ENCODE data around the gene TMEM183A.

The TMEM183A gene

DNA sequence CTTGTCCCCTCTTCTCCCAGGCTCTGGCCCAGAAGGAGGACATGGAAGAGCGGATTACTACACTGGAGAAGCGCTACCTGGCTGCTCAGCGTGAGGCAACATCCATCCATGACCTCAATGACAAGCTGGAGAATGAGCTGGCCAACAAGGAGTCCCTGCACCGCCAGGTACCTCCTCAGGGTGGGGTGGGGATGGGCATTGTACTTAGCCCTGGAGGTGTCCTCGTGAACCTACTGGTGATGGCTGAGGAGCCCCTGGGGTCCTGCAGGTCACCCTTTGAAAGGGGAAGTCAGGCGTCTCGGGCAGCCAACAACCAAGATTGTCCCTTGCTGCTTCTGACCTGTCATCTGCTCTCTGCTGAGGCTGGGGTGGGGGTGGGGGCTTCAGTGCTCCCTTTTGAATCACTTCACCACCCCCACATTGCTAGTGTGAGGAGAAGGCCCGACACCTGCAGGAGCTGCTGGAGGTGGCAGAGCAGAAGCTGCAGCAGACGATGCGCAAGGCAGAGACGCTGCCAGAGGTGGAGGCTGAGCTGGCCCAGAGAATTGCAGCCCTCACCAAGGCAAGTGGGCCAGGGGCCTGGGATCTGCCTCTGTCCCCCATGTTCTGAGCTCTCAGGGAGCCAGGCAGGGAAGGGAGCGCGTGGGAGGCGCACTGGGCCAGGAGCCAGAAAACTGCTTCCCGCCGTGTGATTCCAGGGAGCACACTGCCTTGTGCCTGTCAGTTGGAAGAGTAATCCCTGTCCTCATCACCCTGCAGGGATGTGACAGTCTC is 38.8 kb downstream of the TMEM183A start:
- DNase-seq (ENCODE audit: low read depth), result no peak

DNA sequence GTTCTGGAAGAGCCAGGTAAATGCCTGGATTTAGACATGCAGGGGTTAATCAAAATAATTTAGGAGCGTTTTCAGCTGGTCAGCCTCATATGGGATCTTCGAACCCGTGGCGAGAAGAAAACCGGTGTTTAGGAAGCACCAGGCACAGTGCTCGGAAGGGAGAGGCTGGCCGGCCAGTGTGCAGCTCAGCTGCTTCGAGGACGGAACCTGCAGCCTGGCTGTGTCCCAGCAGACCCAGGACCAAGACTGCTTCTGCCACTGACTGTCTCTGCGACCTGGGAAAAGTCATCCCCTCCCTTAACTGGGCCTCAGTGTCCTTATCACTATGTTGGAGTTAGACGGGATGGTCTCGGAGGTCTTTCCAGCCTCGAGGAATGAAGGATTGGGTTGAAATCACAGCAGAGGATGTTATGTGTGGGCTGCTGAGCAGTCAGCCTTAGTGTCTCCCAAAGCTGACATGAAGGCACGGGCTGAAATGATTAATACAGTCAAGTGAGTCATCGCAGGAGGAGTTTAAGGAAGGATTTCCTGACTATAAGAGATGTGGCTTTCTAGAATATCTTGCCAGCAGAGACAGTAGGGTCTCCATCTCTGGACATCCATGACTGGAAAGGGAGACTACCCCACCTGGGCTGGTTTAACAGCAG is 39.9 kb downstream of the TMEM183A start:
- no peak for DNase-seq (ENCODE audit: low read depth)

DNA sequence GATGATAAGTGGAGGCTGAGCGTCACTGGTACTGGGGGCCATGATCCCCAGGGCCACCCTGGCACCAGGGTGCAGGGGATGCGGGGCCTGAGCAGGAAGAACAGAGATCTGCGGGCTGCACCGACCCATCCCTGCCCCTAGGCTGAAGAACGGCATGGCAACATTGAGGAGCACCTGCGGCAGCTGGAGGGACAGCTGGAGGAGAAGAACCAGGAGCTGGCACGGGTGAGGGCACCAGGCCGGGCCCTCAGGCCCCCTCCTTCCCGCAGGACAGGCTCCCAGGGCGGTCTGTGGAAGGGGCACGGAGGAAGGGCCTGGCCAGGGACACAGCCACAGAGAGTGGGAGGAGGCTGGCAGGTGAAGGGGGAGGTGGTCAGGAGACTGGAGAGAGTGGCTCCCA is 40.9 kb downstream of the TMEM183A start:
- no peak for DNase-seq (ENCODE audit: low read depth)

DNA sequence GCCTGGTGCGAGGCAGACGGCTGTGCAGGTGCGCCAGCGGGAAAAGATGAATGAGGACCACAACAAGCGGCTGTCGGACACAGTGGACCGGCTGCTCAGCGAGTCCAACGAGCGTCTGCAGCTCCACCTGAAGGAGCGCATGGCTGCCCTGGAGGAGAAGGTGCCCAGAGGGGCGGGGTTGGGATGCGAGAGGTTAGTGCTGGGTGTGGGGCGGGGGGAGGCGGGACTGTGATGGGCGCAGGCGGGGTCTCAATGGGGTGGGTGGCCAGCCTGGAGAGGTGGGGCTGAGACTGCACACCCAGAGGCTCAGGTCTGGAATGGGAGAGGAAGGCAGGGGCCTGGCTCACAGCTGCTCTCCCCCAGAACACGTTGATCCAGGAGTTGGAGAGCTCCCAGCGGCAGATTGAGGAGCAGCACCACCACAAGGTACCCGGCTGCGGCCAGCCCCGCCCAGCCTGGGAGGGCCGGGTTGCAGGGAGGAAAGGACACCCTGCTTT is 41.4 kb downstream of the TMEM183A start:
- DNase-seq (ENCODE audit: low read depth), result no peak

DNA sequence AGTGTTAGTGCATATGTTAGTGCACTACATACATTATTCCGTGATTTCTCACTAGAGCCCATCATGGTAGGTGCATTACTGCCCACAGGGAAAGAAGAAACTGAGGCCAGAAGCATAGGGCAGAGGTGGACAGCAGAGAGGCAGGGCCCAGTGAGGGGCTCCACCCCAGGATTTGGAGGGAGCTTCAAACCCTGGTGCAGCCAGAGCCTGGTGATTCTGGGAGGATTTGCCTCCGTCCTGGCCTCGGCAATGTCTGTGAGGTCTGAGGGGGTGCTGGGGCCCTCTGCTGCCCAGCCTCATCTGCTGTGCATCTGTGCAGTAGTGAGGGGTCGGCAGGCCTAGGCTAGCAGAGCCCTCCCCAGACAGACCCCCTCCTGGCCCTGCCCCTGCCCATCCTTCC is 41.9 kb downstream of the TMEM183A start:
- DNase-seq (ENCODE audit: low read depth), result no peak

DNA sequence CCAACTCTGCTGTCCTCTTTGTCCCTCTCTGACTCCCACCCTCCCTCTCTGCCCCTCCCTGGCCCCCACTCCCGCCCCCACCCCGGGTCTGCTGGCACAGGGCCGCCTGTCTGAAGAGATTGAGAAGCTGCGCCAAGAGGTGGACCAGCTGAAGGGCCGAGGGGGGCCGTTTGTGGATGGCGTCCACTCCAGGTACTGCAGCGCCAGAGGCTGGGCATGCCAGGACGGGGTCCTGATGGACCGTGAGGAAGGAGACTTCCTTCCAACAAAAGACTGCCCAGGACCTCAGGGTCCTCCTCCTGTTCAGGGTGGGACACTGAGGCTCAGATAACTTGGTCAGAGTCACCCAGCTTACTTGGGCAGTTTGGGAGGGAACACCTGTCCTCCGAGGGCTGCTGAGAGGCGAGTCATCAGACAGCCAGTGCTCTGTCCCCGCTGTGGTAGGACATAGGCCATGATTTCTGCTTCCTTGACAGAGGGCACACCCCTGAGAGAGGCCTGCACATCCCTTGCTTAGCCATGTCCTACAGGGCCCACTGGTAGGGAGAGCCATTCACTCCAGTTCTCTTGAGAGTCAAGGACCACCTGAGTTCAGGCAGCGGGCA is 42.5 kb downstream of the TMEM183A start:
- DNase-seq (ENCODE audit: low read depth), result no peak

DNA sequence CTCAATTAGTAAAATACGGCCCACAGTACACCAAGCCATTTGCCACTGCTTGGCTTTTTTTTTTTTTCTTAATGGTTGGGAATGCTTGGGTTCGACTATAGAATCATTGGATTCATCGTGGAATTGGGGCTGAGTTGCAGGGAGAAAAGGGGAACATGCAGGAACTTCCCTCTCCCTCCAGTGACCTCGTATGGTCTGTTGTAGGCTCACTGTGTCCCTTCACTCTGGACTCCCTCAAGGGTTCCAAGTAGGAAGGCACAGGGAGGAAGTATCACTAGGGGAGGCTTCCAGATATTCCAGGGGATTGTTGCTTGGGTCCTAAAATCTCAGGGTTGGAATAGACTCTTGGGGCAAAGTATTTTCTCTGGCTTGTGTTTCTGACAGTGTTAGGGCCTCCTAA is 43.7 kb downstream of the TMEM183A start:
- no peak for DNase-seq (ENCODE audit: low read depth)

DNA sequence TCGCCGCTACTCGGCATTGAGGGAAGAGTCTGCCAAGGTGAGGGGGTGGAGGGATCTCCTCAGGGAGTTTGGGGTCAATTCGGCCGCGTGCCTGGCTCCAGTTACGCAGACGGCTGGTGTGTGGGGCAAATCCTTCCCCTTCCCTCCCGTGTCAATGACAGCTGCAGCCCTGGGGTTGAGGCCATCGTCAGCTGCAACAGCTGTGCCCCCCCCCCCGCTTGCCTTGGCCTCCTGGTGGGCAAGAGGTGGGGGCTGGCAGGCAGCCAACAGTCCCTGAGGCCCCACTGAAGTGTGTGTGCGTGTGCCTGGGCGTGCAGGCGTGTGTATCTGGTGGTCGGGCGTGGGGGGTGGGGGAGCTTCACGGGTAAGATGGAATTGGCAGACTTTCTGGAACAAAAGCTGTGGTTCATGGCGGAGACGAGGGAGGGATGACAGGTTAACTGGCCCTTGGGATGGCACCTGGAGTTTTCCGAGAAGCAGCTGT is 44.7 kb downstream of the TMEM183A start:
- DNase-seq (ENCODE audit: low read depth), result no peak

DNA sequence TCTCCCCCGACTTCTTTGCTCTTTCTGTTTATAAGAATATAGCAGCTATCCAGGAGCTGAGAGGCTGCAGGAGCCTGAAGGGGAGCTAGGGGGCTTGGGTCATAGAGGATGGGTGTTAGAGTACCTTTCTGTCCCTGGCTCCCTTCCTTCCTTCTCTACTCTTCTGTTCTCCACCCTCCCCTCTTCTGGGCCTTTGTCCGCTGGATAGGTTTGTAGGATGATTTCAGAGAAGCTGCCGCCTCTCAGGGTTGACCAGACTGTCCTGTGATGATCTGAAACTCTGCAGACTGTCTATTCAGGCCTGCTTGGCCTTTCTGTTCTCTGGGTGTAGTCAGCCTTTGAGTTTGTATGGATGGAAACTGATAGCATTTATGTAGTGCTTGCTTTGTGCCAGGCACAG is 45.4 kb downstream of the TMEM183A start:
- DNase-seq (ENCODE audit: low read depth), result no peak

DNA sequence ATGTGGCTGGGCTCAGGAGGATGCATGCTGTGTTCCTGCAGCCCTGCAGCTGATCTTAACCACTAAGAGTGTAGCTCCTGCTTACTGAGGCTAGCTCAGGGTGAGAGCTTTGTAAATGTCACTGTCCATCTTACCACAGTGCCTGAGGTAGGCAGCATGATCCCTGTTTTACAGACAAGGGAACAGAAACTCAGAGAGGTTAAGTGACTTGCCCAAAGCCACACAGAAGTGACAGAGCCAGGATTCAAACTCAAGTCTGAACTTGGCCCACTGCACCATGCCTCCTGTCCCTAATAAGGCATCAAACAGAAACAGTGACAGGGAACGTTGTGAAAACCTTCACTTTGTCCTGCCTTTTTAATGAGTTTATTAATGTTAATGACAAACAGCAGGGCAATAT is 47.0 kb downstream of the TMEM183A start:
- DNase-seq (ENCODE audit: low read depth), result no peak

DNA sequence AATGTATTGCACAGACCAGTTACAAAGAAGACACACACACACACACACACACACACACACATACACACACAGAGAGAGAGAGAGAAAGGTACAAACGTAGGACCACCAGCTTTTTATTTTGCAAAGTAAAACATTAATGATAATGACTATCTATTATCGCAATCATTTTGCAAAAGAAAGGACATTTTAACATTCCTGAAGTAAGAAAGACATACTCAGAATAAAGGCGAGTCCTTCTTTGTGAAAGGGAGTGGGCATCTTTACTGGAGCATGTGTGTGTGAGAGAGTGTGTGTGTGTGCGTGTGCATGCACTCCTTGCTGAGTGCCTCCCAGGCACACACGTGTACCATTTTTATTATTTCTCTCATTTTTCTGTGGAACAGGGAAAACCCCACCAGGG is 47.5 kb downstream of the TMEM183A start:
- DNase-seq (ENCODE audit: low read depth), result no peak

DNA sequence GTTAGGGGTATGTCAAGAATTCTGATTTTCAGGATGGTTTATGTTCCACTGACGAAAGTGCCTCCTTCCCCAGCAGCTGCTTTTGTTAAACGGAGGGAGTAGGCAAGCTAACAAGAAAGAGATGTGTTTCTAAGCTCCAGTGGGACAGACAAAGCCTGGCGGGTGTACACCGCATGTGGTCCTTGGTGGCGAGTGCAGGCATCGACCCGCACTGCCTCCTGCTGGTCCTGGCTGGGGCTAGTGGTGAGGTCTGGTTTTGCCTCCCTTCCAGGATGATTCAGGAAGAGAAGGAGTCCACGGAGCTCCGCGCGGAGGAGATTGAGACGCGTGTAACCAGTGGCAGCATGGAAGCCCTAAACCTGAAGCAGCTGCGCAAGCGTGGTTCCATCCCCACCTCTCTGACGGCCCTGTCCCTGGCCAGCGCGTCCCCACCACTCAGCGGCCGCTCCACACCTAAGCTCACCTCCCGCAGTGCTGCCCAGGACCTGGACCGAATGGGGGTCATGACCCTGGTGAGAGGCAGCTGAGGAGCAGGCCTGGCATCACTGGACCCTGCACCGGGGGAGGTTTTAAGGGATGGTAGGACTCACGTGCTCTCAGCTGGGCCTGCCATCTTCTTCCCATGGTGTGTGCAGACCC is 48.1 kb downstream of the TMEM183A start:
- no peak for DNase-seq (ENCODE audit: low read depth)

DNA sequence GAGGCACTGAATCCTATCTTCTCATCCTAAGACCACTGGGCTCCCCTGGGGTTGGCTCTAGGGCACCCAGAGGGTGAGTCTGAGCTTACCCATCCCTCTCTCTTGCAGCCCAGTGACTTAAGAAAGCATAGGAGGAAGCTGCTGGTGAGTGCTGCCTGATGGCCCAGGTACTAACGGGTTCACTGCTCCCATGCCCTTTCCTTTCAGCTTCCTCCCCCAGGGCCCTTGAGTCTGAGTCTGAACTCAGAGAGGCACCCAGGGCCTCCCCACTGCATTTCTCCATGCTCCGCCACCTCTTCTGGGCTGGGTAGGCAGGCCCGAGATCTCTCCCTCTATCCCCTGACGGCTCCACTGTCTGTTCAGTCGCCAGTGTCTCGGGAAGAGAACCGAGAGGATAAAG is 48.8 kb downstream of the TMEM183A start:
- DNase-seq (ENCODE audit: low read depth), result no peak

DNA sequence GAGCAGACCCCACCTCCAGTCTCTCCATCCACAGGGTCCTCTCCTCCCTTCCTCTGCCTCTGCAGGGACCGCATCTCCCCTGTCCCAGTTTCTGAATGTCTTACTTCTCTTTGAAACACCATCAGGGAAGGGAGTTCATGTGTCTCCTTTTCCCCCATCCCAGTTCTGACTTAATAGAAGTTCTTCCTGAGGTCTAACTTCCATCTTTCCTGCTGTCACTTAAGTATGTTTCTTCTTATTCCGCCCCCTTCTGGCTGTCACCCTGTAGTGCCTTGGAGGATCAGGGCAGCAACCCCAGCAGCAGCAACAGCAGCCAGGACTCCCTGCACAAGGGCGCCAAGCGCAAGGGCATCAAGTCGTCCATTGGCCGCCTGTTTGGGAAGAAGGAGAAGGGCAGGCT is 49.3 kb downstream of the TMEM183A start:
- no peak for DNase-seq (ENCODE audit: low read depth)

DNA sequence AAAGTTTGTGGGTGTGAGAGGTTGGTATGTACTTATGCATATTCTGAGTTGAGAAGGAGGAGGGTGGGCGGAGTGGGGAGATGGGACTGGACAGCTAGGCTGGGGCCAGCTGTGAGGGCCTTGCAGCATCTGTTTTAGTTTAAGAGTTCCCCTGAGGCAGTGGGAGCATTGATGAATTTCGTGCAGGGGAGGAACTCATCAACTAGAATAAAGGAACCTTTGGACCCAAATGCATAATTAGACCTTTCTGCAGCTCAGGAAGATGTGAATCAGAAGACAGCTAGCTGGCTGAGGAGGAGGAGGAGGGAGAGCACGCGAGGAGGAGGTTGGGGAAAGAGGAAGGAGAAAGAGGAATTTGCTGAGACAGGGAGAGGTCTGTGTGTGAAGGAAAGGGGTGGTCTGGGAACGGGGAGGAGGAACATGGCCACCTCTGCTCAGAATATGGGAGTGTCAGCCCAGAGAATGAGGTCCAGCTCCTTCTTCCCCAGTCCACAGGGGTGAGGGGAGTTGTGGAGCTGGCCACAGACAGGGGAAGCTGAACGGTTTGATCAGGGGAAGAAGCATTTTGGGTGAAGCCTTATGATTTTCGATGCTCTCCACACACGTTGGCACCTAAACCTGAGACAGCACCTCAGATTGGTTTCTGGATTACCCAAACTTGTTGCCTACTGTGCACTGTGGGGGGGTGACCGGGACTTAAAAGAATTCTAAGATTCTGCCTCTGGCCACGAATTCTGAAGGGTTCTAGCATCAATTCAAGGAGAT is 50.9 kb downstream of the TMEM183A start:
- DNase-seq (ENCODE audit: low read depth), result no peak

DNA sequence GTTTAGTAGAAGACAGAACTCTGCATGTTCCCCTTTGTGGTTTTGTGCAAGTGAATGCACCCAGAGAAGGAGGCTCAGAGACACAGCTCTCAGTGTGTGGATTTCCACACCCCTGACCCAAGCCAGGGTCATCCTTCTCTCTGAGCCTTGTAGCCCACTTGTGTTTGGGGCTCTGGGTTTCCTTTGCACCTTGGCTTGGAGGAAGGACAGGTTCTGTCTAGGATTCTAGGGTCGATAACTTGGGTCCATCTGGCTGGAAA is 51.4 kb downstream of the TMEM183A start:
- DNase-seq (ENCODE audit: low read depth), result no peak

DNA sequence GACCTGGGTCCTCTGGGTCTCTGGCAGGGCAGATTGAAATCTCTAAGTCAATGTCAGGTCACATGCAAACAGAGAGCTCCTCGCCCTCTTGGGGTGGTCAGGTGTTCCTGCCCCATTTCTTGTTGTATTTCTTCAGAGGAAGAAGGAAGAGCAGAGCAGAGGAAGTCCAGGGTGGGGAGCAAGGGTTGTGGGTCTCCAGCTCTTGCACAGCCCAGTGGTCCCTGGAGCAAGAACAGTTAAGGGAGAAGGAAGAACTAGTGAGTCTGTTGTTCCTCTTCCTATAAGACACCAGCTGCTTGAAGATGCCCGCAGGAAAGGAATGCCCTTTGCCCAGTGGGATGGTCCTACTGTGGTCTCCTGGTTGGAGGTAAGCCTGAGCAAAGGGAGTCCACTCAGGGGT is 52.3 kb downstream of the TMEM183A start:
- no peak for DNase-seq (ENCODE audit: low read depth)

DNA sequence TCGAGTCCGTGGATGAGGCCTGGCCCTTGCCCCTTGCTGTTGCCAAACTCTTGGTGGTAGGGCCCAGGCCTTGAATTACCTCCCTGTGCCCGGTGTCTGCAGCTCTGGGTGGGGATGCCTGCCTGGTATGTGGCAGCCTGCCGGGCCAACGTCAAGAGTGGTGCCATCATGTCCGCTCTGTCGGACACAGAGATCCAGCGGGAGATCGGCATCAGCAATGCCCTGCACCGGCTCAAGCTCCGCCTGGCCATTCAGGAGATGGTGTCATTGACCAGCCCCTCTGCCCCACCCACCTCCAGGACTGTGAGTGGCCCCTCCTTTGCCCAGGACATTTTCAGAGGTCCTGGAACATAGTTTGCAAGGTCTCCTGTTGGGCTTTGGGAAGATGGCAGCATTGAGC is 52.9 kb downstream of the TMEM183A start:
- DNase-seq (ENCODE audit: low read depth), result no peak

DNA sequence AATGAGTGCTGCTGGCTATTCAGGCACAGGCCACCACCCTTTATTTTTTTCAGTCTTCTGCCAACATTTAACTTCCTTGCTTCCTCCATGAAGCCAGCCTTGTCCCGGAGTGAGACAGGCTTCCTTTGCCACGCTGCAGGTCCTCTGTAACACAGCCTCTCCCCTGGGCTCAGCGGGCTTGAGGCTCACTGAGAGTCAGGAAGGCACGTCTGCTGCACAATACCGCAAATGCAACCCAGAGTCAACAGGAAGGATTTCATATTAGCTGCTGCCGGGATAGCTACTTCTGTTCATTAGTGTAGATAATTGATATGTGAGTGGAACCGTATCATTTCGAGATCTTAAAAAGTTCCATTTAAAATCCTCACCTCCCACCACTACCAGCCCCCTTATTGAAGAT is 56.1 kb downstream of the TMEM183A start:
- no peak for DNase-seq (ENCODE audit: low read depth)

DNA sequence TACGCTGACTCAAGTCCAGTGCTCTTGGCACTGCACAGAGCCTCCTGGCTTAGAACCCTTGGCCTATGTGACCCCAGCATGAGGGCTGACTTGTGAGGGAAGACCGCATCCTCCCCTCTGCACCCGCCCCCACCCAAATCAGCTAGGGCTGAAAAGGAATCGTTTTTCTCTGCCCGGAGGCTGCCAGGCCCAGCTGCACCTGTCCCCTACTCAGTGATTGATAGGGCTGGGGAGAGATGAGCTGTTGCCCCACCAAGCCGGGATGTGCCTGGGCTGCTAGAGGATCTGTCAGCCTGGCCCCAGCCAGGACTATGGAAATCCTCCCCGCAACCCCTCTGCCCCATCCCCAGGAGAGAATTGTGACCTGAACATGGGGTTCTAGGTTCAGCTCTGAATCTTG is 58.0 kb downstream of the TMEM183A start:
- no peak for DNase-seq (ENCODE audit: low read depth)

DNA sequence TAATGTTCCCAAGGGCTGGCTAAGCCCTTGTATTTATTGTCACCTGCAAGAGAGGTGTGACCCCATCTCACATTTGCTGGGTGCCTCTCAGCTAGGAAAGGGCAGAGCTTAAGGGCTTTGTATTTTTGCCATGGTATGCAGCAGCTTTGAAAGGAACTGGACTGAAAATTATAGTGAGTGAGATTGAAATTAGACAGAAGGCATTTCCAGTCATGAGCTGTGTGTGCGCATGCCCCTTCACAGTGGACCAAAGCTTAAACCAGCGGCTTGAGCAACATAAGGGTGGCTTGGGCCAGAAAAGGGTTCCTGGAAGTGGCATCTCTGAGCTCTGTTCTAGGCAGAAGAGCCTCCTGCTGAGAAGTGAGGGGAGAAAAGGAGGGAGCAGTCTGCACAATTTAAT is 58.8 kb downstream of the TMEM183A start:
- DNase-seq (ENCODE audit: low read depth), result no peak

DNA sequence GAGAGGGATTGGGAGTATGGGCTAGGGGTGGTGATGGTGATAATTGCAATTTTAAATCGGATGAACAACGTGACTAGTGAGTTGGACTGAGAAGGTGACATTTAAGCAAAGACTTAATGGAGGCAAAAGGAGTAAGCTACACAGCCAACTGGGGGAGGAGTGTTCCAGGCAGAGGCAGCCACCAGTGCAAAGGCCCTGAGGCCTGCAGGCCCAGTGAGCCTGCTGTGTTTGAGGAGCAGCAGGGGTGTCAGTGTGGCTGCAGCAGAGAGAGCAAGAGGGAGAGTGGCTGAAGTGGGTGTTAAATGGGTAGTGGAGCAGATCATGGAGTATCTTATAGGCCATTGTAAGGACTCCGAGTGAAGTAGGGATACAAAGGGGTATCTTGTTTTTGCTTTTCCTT is 59.8 kb downstream of the TMEM183A start:
- no peak for DNase-seq (ENCODE audit: low read depth)
